GM23338 (cell line): ENCODE data around the gene LATS2. TPM values are rescaled to one million over a fixed set of nuclear protein-coding genes. Genes with fewer than 3 reads are reported as not detected.

Experiments used
- ATAC-seq: fragments of 200-7000 bp; cut with Tn5 transposase; 3 replicates; pipeline ENCODE4 v1.9.1; 2020
- DNase-seq: peaks from one replicate; pipeline ENCODE4 v3.0.0-alpha.2; 2015; ENCODE audit warnings: low spot score
- H2AFZ ChIP-seq: fragments of 200-600 bp; sonication (generic); 2 replicates; pipeline ENCODE4 v1.8.0; 2016; ENCODE audit warnings: antibody characterized with exemption, mild to moderate bottlenecking, moderate library complexity
- H3F3A ChIP-seq: fragments of 200-600 bp; sonication (generic); replicated peaks from 2 replicates; pipeline ENCODE4 v1.8.0; 2017; ENCODE audit warnings: antibody characterized with exemption, mixed run types, low read depth
- H3K27ac ChIP-seq: fragments of 200-600 bp; sonication (generic); 2 replicates; pipeline ENCODE4 v1.6.1; 2016; ENCODE audit warnings: low read depth
- H3K27me3 ChIP-seq: fragments of 200-600 bp; sonication (generic); 2 replicates; pipeline ENCODE4 v1.8.0; 2016; ENCODE audit warnings: mild to moderate bottlenecking, mixed run types, moderate library complexity; ENCODE audit not compliant: insufficient read depth
- H3K36me3 ChIP-seq: fragments of 200-600 bp; sonication (generic); 2 replicates; pipeline ENCODE4 v1.8.0; 2016; ENCODE audit warnings: mild to moderate bottlenecking; ENCODE audit not compliant: insufficient read depth
- H3K4me1 ChIP-seq: fragments of 200-600 bp; sonication (generic); 2 replicates; pipeline ENCODE4 v1.8.0; 2016; ENCODE audit warnings: mild to moderate bottlenecking, moderate library complexity; ENCODE audit not compliant: insufficient read depth
- H3K4me2 ChIP-seq: fragments of 200-600 bp; sonication (generic); 2 replicates; pipeline ENCODE4 v1.7.1; 2017; ENCODE audit warnings: mixed run types
- H3K4me3 ChIP-seq: fragments of 200-600 bp; sonication (generic); 2 replicates; pipeline ENCODE4 v1.6.1; 2016; ENCODE audit warnings: mixed run types
- H3K79me2 ChIP-seq: fragments of 200-600 bp; sonication (generic); replicated peaks from 2 replicates; pipeline ENCODE4 v1.8.0; 2017; ENCODE audit warnings: mild to moderate bottlenecking; ENCODE audit not compliant: insufficient read depth
- H3K9me2 ChIP-seq: fragments of 200-600 bp; sonication (generic); 2 replicates; pipeline ENCODE4 v1.8.0; 2017; ENCODE audit not compliant: insufficient read depth
- H4K20me1 ChIP-seq: fragments of 200-600 bp; sonication (generic); replicated peaks from 2 replicates; pipeline ENCODE4 v1.8.0; 2017; ENCODE audit warnings: mild to moderate bottlenecking; ENCODE audit not compliant: insufficient read depth
- H3K27ac Mint-ChIP-seq: 2 replicates; pipeline ENCODE4 v1.8.0; 2020; ENCODE audit warnings: inconsistent platforms, mild to moderate bottlenecking, moderate library complexity, mixed read lengths
- H3K27me3 Mint-ChIP-seq: 3 replicates; pipeline ENCODE4 v1.8.0; 2022; ENCODE audit warnings: low read depth, mild to moderate bottlenecking, moderate library complexity, mixed read lengths, inconsistent platforms; ENCODE audit not compliant: insufficient read depth, poor library complexity
- H3K36me3 Mint-ChIP-seq: 3 replicates; pipeline ENCODE4 v1.8.0; 2021; ENCODE audit warnings: low read depth, mild to moderate bottlenecking, inconsistent platforms, moderate library complexity, mixed read lengths
- H3K4me1 Mint-ChIP-seq: 3 replicates; pipeline ENCODE4 v1.8.0; 2020; ENCODE audit warnings: mild to moderate bottlenecking, inconsistent platforms, mixed read lengths
- H3K4me3 Mint-ChIP-seq: 3 replicates; pipeline ENCODE4 v1.8.0; 2021; ENCODE audit warnings: moderate library complexity, mild to moderate bottlenecking, inconsistent platforms, mixed read lengths
- H3K9me3 Mint-ChIP-seq: 3 replicates; pipeline ENCODE4 v1.8.0; 2020; ENCODE audit warnings: moderate library complexity, mild to moderate bottlenecking, inconsistent platforms, mixed read lengths
- CREB1 ChIP-seq: fragments of 250-450 bp; sonication (Bioruptor Pico); IDR thresholded peaks from 2 replicates; pipeline ENCODE4 v1.5.0; 2020; ENCODE audit warnings: low read depth, mild to moderate bottlenecking, moderate library complexity
- CTCF ChIP-seq, 2 experiments: fragments of 200-600 bp in 1 of 2; sonication (generic) in 1 of 2; conservative IDR thresholded peaks; 2 replicates each; pipeline versions ENCODE4 v1.5.1 to v1.6.1; 2016 to 2017; ENCODE audit warnings: antibody characterized with exemption in 2 of 2, low read depth in 2 of 2, mild to moderate bottlenecking in 2 of 2, moderate library complexity in 1 of 2
- JUNB ChIP-seq: IDR thresholded peaks from one replicate; pipeline ENCODE4 v1.6.1; 2016; ENCODE audit warnings: antibody characterized with exemption; ENCODE audit not compliant: unreplicated experiment
- REST ChIP-seq: IDR thresholded peaks from one replicate; pipeline ENCODE4 v1.6.1; 2018; ENCODE audit warnings: antibody characterized with exemption; ENCODE audit not compliant: unreplicated experiment
- STAT1 ChIP-seq: IDR thresholded peaks from one replicate; pipeline ENCODE4 v1.6.1; 2016; ENCODE audit warnings: antibody characterized with exemption; ENCODE audit not compliant: unreplicated experiment
- ZNF114 ChIP-seq: fragments of 250-450 bp; sonication (Bioruptor Pico); IDR thresholded peaks from 2 replicates; pipeline ENCODE4 v1.5.0; 2020; ENCODE audit warnings: mild to moderate bottlenecking, moderate library complexity
- ZNF331 ChIP-seq: fragments of 250-450 bp; sonication (Bioruptor Pico); IDR thresholded peaks from 2 replicates; pipeline ENCODE4 v1.5.0; 2020; ENCODE audit warnings: low read depth, mild to moderate bottlenecking, moderate library complexity
- polyA plus RNA-seq: library from polyadenylated mRNA; unstranded; fragments of >200 nt; fragmentation: Nextera tagmentation; extraction: Ambion mirVana; gene quantifications from 2 replicates; pipeline ENCODE4 v1.2.1, GENCODE V29; 2016
- total RNA-seq: library from RNA; depleted of rRNA; stranded (reverse); fragments of >200 nt; shearing (Covaris generic); gene quantifications from 2 replicates; pipeline ENCODE4 v1.2.3, GENCODE V29; 2014
- TF ChIP-seq, protein P1 (sequence below): fragments of 250-450 bp; sonication (Bioruptor Pico); IDR thresholded peaks from 2 replicates; pipeline ENCODE4 v1.5.0; 2020; ENCODE audit warnings: mild to moderate bottlenecking, moderate library complexity

Gene LATS2
- total and polyA plus RNA-seq, 2 experiments from 2014 or later: 10.5 to 25.4 TPM

GRCh38 chr13:21100994-21101757 is 39.8 kb upstream of the LATS2 start:
- Histone ChIP-seq H3K27me3 (no peaks in the 10 kb centered on the region), H3K79me2 (no peaks in the 10 kb centered on the region), H2AFZ (no peak overlapping the region), H3K27ac (no peak overlapping the region), H3K36me3 (no peaks in the 10 kb centered on the region), H4K20me1 (no peaks in the 10 kb centered on the region), H3K4me1 (no peaks in the 10 kb centered on the region), H3K4me3 (no peak overlapping the region), H3F3A (no peaks in the 10 kb centered on the region), H3K9me2 (no peaks in the 10 kb centered on the region), H3K4me2 (no peak overlapping the region)
- H3K4me3 Mint-ChIP-seq: no peak overlapping the region
- H3K27me3 Mint-ChIP-seq: peaks cover 2% of the 10 kb centered on the region
- H3K4me1 Mint-ChIP-seq: no peaks in the 10 kb centered on the region
- no peak overlapping the region for H3K27ac Mint-ChIP-seq
- no peaks in the 10 kb centered on the region for H3K9me3 Mint-ChIP-seq
- TF ChIP-seq STAT1 (no peak), ZNF331 (CRISPR knock-in tag) (no peak)
- DNase-seq (no peak), ATAC-seq (no peak)
- H3K36me3 Mint-ChIP-seq: no peaks in the 10 kb centered on the region; the same call in 2 of the 3 replicates

DNA sequence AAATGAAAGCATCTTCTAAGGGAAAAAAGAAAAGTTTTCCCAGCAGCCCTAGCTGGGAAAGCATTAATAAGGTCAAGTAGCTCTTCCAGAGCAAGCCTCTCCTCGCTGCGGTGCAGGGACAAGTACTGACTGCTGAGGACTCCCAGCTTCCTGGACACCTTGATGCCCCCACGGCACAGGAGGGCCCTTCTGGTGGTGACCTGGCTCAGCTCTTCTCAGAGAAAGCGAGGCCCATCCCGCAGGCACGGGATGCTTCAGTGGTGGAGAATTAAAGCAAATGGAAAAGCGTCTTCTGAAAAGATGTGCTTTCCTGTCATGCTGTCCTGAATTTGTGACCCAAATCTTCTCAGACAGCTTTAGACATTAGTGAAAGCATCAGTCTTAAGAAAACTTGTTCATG is 38.8 kb upstream of the LATS2 start:
- Mint-ChIP-seq H3K9me3 (no peaks in the 10 kb centered on the region; the same call in 2 of the 3 replicates), H3K27ac (no peak overlapping the region; the same call in 1 of the 2 replicates), H3K36me3 (no peaks in the 10 kb centered on the region; the same call in 2 of the 3 replicates), H3K4me1 (no peaks in the 10 kb centered on the region), H3K27me3 (peaks cover 4% of the 10 kb centered on the region), H3K4me3 (no peak overlapping the region)
- Histone ChIP-seq H3K27me3 (no peaks in the 10 kb centered on the region), H3F3A (no peaks in the 10 kb centered on the region), H3K36me3 (no peaks in the 10 kb centered on the region), H2AFZ (no peak overlapping the region), H3K27ac (no peak overlapping the region), H3K4me3 (no peak overlapping the region), H3K79me2 (no peaks in the 10 kb centered on the region), H3K9me2 (no peaks in the 10 kb centered on the region), H3K4me1 (no peaks in the 10 kb centered on the region), H3K4me2 (no peak overlapping the region), H4K20me1 (no peaks in the 10 kb centered on the region)
- DNase-seq (no peak), ATAC-seq (no peak)
- TF ChIP-seq CTCF (conservative IDR thresholded peaks at IDR 0.05; ENCODE audit: low read depth in 2 of 2) (no peak), REST (no peak), CREB1 (no peak), ZNF114 (CRISPR knock-in tag) (no peak), JUNB (no peak)
- TF ChIP-seq, protein P1, sequence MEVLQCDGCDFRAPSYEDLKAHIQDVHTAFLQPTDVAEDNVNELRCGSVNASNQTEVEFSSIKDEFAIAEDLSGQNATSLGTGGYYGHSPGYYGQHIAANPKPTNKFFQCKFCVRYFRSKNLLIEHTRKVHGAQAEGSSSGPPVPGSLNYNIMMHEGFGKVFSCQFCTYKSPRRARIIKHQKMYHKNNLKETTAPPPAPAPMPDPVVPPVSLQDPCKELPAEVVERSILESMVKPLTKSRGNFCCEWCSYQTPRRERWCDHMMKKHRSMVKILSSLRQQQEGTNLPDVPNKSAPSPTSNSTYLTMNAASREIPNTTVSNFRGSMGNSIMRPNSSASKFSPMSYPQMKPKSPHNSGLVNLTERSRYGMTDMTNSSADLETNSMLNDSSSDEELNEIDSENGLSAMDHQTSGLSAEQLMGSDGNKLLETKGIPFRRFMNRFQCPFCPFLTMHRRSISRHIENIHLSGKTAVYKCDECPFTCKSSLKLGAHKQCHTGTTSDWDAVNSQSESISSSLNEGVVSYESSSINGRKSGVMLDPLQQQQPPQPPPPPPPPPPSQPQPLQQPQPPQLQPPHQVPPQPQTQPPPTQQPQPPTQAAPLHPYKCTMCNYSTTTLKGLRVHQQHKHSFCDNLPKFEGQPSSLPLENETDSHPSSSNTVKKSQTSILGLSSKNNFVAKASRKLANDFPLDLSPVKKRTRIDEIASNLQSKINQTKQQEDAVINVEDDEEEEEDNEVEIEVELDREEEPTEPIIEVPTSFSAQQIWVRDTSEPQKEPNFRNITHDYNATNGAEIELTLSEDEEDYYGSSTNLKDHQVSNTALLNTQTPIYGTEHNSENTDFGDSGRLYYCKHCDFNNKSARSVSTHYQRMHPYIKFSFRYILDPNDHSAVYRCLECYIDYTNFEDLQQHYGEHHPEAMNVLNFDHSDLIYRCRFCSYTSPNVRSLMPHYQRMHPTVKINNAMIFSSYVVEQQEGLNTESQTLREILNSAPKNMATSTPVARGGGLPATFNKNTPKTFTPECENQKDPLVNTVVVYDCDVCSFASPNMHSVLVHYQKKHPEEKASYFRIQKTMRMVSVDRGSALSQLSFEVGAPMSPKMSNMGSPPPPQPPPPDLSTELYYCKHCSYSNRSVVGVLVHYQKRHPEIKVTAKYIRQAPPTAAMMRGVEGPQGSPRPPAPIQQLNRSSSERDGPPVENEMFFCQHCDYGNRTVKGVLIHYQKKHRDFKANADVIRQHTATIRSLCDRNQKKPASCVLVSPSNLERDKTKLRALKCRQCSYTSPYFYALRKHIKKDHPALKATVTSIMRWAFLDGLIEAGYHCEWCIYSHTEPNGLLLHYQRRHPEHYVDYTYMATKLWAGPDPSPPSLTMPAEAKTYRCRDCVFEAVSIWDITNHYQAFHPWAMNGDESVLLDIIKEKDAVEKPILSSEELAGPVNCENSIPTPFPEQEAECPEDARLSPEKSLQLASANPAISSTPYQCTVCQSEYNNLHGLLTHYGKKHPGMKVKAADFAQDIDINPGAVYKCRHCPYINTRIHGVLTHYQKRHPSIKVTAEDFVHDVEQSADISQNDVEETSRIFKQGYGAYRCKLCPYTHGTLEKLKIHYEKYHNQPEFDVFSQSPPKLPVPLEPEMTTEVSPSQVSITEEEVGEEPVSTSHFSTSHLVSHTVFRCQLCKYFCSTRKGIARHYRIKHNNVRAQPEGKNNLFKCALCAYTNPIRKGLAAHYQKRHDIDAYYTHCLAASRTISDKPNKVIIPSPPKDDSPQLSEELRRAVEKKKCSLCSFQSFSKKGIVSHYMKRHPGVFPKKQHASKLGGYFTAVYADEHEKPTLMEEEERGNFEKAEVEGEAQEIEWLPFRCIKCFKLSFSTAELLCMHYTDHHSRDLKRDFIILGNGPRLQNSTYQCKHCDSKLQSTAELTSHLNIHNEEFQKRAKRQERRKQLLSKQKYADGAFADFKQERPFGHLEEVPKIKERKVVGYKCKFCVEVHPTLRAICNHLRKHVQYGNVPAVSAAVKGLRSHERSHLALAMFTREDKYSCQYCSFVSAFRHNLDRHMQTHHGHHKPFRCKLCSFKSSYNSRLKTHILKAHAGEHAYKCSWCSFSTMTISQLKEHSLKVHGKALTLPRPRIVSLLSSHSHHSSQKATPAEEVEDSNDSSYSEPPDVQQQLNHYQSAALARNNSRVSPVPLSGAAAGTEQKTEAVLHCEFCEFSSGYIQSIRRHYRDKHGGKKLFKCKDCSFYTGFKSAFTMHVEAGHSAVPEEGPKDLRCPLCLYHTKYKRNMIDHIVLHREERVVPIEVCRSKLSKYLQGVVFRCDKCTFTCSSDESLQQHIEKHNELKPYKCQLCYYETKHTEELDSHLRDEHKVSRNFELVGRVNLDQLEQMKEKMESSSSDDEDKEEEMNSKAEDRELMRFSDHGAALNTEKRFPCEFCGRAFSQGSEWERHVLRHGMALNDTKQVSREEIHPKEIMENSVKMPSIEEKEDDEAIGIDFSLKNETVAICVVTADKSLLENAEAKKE: no peak
